Activated T-cell treated with anti-CD3 and anti-CD28 coated beads, Interleukin-2, amount 50 U/mL, for 1 hour (primary cell): ENCODE measurements around the gene FNBP1.
A peak's percentile ranks its signal among the peaks of the same experiment; 100 is the strongest.

Experiments used
- DNase-seq: peaks from one replicate; pipeline ENCODE4 v3.0.0-alpha.2; 2020

The FNBP1 gene

GRCh38 chr9:129888293-129889121, 154.5 kb downstream of the FNBP1 start:
- DNase-seq = peak; percentile 88

- DNase-seq = peak; percentile 75
These were observed 155.4 kb downstream of the FNBP1 start for GRCh38 chr9:129887334-129888292.

GRCh38 chr9:129886226-129887174, 156.5 kb downstream of the FNBP1 start:
- peak; percentile 78 for DNase-seq

- DNase-seq = peak; percentile 94
These were observed 157.3 kb downstream of the FNBP1 start for GRCh38 chr9:129885670-129886106.

GRCh38 chr9:129885018-129885669, 157.8 kb downstream of the FNBP1 start:
- peak; percentile 64 for DNase-seq

- peak; percentile 96 for DNase-seq
These were observed 158.6 kb downstream of the FNBP1 start for GRCh38 chr9:129884220-129885017.

- DNase-seq = no peak
These were observed 161.3 kb downstream of the FNBP1 start for GRCh38 chr9:129881547-129882324.

- DNase-seq = no peak
These were observed 162.1 kb downstream of the FNBP1 start for GRCh38 chr9:129880654-129881546.

GRCh38 chr9:129879991-129880653, 162.9 kb downstream of the FNBP1 start:
- DNase-seq = no peak

- DNase-seq = no peak
These were observed 163.8 kb downstream of the FNBP1 start for GRCh38 chr9:129879103-129879699.

GRCh38 chr9:129878291-129878690, 164.7 kb downstream of the FNBP1 start:
- DNase-seq = no peak

- no peak for DNase-seq
These were observed 166.2 kb downstream of the FNBP1 start for GRCh38 chr9:129876815-129877214.

GRCh38 chr9:129875687-129876395, 167.1 kb downstream of the FNBP1 start:
- DNase-seq = no peak

GRCh38 chr9:129875181-129875611, 167.8 kb downstream of the FNBP1 start:
- DNase-seq = no peak

GRCh38 chr9:129874261-129875101, 168.5 kb downstream of the FNBP1 start:
- DNase-seq = no peak

- DNase-seq = no peak
These were observed 169.3 kb downstream of the FNBP1 start for GRCh38 chr9:129873563-129874190.
